Loucy (cell line): ENCODE measurements around the gene SLCO2A1.

Experiments used
- EZH2phosphoT487 ChIP-seq: fragments of 200-600 bp; IDR thresholded peaks from 2 replicates; pipeline ENCODE4 v1.6.1; 2018; ENCODE audit warnings: antibody characterized with exemption, mild to moderate bottlenecking, moderate library complexity, borderline replicate concordance
- TF ChIP-seq, protein P1 (sequence below): fragments of 200-600 bp; sonication (generic); conservative IDR thresholded peaks from 2 replicates; pipeline ENCODE4 v1.5.1; 2014; ENCODE audit warnings: mild to moderate bottlenecking, antibody characterized with exemption, low read length

- TF ChIP-seq, protein P1, sequence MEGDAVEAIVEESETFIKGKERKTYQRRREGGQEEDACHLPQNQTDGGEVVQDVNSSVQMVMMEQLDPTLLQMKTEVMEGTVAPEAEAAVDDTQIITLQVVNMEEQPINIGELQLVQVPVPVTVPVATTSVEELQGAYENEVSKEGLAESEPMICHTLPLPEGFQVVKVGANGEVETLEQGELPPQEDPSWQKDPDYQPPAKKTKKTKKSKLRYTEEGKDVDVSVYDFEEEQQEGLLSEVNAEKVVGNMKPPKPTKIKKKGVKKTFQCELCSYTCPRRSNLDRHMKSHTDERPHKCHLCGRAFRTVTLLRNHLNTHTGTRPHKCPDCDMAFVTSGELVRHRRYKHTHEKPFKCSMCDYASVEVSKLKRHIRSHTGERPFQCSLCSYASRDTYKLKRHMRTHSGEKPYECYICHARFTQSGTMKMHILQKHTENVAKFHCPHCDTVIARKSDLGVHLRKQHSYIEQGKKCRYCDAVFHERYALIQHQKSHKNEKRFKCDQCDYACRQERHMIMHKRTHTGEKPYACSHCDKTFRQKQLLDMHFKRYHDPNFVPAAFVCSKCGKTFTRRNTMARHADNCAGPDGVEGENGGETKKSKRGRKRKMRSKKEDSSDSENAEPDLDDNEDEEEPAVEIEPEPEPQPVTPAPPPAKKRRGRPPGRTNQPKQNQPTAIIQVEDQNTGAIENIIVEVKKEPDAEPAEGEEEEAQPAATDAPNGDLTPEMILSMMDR: no peak
- TF ChIP-seq EZH2phosphoT487: no peak
Observed at GRCh38 chr3:134037168-134037567, 7.4 kb upstream of the SLCO2A1 start.
